Neural progenitor cell (in vitro differentiated cells): ENCODE results near the gene TOP2A.

Source experiments
- EZH2 ChIP-seq: fragments of 200-600 bp; sonication (generic); IDR thresholded peaks from 2 replicates; pipeline ENCODE4 v1.6.1; 2017; ENCODE audit warnings: antibody characterized with exemption, mild to moderate bottlenecking, moderate library complexity
- EZH2phosphoT487 ChIP-seq: fragments of 200-600 bp; sonication (generic); IDR thresholded peaks from 2 replicates; pipeline ENCODE4 v1.6.1; 2017; ENCODE audit warnings: antibody characterized with exemption
- TF ChIP-seq, protein P1 (sequence below): fragments of 200-600 bp; sonication (generic); IDR thresholded peaks from 2 replicates; pipeline ENCODE4 v1.5.1; 2017; ENCODE audit warnings: antibody characterized with exemption, mild to moderate bottlenecking

DNA sequence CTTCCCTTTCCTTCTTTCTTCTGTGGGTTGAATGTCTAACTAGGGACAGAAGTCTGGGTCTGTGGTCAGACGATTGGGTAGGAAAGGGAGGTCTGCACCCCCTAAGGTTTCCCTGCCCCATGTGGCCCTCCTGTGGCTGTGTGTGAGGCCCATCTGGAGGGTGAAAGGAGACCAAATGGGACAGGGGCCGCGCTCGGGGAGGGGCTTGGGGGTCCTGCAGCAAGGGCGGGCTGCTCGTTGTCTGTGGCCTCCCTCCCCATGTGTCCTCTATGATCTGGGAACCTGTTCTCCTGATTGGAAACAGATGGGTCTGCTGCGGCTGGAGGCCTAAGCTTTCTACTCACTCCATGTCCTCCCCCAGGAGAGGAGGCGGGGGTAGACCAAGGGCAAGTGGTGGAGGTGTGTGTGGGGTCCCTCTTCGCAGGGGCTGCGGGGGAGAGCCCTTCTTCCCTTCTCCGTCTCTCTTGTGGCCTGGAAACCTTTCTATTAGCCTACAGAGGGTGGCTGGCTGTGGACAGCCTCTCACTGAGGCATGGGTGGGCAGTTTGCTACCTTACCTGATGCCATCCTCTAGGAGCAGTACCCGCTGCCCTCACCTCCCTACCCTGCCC lies 44.1 kb upstream of the TOP2A start:
- TF ChIP-seq, protein P1, sequence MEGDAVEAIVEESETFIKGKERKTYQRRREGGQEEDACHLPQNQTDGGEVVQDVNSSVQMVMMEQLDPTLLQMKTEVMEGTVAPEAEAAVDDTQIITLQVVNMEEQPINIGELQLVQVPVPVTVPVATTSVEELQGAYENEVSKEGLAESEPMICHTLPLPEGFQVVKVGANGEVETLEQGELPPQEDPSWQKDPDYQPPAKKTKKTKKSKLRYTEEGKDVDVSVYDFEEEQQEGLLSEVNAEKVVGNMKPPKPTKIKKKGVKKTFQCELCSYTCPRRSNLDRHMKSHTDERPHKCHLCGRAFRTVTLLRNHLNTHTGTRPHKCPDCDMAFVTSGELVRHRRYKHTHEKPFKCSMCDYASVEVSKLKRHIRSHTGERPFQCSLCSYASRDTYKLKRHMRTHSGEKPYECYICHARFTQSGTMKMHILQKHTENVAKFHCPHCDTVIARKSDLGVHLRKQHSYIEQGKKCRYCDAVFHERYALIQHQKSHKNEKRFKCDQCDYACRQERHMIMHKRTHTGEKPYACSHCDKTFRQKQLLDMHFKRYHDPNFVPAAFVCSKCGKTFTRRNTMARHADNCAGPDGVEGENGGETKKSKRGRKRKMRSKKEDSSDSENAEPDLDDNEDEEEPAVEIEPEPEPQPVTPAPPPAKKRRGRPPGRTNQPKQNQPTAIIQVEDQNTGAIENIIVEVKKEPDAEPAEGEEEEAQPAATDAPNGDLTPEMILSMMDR, result no peak
- TF ChIP-seq EZH2, result no peak
- TF ChIP-seq EZH2phosphoT487, result no peak
